Measurements from ENCODE around the gene DDX28. TPM values are rescaled to one million over a fixed set of nuclear protein-coding genes. Genes with fewer than 3 reads are reported as not detected.

The DDX28 gene
- total and polyA plus RNA-seq, 2 experiments from 2014 or later: 12.2 to 23.8 TPM

DNA sequence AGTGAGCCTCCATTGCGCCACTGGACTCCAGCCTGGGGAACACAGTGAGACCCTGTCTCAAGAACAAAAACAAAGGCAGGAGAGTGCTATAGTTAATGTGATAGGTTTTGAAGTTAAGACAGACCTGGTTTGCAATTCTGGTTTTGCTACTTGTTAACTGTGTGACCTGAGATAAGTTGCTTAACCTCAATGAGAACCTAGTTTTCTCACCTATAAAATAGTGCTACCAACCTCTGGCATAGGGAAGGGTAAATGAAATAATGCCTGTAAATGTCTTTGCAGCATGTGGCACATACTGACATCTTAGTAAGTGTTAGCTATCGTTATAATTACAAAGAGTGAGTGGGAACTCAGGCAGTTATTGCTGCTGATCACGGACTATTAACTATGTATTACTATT, 32.4 kb upstream of the DDX28 start:
- no peaks in the 10 kb centered on the region for H3K27me3 ChIP-seq (ENCODE audit: insufficient read depth)
- H3K79me2 ChIP-seq (replicated peaks; ENCODE audit: insufficient read depth): no peaks in the 10 kb centered on the region
- no peak overlapping the region for H2AFZ ChIP-seq
- Mint-ChIP-seq H3K4me1 (no peaks in the 10 kb centered on the region), H3K27ac (no peak overlapping the region), H3K4me3 (no peak overlapping the region), H3K27me3 (ENCODE audit: insufficient read depth, low read depth, poor library complexity) (peaks cover 2% of the 10 kb centered on the region), H3K9me3 (no peaks in the 10 kb centered on the region), H3K36me3 (ENCODE audit: low read depth) (peaks cover 28% of the 10 kb centered on the region)
- H3K4me1 ChIP-seq (ENCODE audit: insufficient read depth): no peaks in the 10 kb centered on the region
- no peaks in the 10 kb centered on the region for H3K9me2 ChIP-seq (ENCODE audit: insufficient read depth)
- DNase-seq (ENCODE audit: low spot score): no peak
- H3F3A ChIP-seq (replicated peaks; ENCODE audit: low read depth): 0 out of 2 replicates have a peak, but pooled peaks cover 6% of the 10 kb centered on the region
- no peak overlapping the region for H3K4me3 ChIP-seq
- H3K27ac ChIP-seq (ENCODE audit: low read depth): no peak overlapping the region
- H3K4me2 ChIP-seq: no peak overlapping the region
- TF ChIP-seq, protein P1, sequence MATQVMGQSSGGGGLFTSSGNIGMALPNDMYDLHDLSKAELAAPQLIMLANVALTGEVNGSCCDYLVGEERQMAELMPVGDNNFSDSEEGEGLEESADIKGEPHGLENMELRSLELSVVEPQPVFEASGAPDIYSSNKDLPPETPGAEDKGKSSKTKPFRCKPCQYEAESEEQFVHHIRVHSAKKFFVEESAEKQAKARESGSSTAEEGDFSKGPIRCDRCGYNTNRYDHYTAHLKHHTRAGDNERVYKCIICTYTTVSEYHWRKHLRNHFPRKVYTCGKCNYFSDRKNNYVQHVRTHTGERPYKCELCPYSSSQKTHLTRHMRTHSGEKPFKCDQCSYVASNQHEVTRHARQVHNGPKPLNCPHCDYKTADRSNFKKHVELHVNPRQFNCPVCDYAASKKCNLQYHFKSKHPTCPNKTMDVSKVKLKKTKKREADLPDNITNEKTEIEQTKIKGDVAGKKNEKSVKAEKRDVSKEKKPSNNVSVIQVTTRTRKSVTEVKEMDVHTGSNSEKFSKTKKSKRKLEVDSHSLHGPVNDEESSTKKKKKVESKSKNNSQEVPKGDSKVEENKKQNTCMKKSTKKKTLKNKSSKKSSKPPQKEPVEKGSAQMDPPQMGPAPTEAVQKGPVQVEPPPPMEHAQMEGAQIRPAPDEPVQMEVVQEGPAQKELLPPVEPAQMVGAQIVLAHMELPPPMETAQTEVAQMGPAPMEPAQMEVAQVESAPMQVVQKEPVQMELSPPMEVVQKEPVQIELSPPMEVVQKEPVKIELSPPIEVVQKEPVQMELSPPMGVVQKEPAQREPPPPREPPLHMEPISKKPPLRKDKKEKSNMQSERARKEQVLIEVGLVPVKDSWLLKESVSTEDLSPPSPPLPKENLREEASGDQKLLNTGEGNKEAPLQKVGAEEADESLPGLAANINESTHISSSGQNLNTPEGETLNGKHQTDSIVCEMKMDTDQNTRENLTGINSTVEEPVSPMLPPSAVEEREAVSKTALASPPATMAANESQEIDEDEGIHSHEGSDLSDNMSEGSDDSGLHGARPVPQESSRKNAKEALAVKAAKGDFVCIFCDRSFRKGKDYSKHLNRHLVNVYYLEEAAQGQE (IDR thresholded peaks at IDR 0.05; ENCODE audit: unreplicated experiment): no peak
- TF ChIP-seq EZH2phosphoT487 (IDR thresholded peaks at IDR 0.05; ENCODE audit: unreplicated experiment) (no peak), ZNF331 (CRISPR knock-in tag; IDR thresholded peaks at IDR 0.05; ENCODE audit: low read depth) (no peak), EZH2 (IDR thresholded peaks at IDR 0.05; ENCODE audit: low read depth, unreplicated experiment) (no peak), POLR2AphosphoS5 (IDR thresholded peaks at IDR 0.05; ENCODE audit: low read depth) (no peak), ZNF114 (CRISPR knock-in tag; IDR thresholded peaks at IDR 0.05) (no peak), JUNB (IDR thresholded peaks at IDR 0.05; ENCODE audit: unreplicated experiment) (no peak), STAT1 (IDR thresholded peaks at IDR 0.05; ENCODE audit: unreplicated experiment) (no peak)
- TF ChIP-seq, protein P2, sequence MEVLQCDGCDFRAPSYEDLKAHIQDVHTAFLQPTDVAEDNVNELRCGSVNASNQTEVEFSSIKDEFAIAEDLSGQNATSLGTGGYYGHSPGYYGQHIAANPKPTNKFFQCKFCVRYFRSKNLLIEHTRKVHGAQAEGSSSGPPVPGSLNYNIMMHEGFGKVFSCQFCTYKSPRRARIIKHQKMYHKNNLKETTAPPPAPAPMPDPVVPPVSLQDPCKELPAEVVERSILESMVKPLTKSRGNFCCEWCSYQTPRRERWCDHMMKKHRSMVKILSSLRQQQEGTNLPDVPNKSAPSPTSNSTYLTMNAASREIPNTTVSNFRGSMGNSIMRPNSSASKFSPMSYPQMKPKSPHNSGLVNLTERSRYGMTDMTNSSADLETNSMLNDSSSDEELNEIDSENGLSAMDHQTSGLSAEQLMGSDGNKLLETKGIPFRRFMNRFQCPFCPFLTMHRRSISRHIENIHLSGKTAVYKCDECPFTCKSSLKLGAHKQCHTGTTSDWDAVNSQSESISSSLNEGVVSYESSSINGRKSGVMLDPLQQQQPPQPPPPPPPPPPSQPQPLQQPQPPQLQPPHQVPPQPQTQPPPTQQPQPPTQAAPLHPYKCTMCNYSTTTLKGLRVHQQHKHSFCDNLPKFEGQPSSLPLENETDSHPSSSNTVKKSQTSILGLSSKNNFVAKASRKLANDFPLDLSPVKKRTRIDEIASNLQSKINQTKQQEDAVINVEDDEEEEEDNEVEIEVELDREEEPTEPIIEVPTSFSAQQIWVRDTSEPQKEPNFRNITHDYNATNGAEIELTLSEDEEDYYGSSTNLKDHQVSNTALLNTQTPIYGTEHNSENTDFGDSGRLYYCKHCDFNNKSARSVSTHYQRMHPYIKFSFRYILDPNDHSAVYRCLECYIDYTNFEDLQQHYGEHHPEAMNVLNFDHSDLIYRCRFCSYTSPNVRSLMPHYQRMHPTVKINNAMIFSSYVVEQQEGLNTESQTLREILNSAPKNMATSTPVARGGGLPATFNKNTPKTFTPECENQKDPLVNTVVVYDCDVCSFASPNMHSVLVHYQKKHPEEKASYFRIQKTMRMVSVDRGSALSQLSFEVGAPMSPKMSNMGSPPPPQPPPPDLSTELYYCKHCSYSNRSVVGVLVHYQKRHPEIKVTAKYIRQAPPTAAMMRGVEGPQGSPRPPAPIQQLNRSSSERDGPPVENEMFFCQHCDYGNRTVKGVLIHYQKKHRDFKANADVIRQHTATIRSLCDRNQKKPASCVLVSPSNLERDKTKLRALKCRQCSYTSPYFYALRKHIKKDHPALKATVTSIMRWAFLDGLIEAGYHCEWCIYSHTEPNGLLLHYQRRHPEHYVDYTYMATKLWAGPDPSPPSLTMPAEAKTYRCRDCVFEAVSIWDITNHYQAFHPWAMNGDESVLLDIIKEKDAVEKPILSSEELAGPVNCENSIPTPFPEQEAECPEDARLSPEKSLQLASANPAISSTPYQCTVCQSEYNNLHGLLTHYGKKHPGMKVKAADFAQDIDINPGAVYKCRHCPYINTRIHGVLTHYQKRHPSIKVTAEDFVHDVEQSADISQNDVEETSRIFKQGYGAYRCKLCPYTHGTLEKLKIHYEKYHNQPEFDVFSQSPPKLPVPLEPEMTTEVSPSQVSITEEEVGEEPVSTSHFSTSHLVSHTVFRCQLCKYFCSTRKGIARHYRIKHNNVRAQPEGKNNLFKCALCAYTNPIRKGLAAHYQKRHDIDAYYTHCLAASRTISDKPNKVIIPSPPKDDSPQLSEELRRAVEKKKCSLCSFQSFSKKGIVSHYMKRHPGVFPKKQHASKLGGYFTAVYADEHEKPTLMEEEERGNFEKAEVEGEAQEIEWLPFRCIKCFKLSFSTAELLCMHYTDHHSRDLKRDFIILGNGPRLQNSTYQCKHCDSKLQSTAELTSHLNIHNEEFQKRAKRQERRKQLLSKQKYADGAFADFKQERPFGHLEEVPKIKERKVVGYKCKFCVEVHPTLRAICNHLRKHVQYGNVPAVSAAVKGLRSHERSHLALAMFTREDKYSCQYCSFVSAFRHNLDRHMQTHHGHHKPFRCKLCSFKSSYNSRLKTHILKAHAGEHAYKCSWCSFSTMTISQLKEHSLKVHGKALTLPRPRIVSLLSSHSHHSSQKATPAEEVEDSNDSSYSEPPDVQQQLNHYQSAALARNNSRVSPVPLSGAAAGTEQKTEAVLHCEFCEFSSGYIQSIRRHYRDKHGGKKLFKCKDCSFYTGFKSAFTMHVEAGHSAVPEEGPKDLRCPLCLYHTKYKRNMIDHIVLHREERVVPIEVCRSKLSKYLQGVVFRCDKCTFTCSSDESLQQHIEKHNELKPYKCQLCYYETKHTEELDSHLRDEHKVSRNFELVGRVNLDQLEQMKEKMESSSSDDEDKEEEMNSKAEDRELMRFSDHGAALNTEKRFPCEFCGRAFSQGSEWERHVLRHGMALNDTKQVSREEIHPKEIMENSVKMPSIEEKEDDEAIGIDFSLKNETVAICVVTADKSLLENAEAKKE (CRISPR knock-in tag; IDR thresholded peaks at IDR 0.05): no peak
- TF ChIP-seq, protein P3, sequence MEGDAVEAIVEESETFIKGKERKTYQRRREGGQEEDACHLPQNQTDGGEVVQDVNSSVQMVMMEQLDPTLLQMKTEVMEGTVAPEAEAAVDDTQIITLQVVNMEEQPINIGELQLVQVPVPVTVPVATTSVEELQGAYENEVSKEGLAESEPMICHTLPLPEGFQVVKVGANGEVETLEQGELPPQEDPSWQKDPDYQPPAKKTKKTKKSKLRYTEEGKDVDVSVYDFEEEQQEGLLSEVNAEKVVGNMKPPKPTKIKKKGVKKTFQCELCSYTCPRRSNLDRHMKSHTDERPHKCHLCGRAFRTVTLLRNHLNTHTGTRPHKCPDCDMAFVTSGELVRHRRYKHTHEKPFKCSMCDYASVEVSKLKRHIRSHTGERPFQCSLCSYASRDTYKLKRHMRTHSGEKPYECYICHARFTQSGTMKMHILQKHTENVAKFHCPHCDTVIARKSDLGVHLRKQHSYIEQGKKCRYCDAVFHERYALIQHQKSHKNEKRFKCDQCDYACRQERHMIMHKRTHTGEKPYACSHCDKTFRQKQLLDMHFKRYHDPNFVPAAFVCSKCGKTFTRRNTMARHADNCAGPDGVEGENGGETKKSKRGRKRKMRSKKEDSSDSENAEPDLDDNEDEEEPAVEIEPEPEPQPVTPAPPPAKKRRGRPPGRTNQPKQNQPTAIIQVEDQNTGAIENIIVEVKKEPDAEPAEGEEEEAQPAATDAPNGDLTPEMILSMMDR (conservative IDR thresholded peaks at IDR 0.05; ENCODE audit: low read depth in 2 of 2): no peak
- no peak for ATAC-seq
- H3K36me3 ChIP-seq (ENCODE audit: insufficient read depth): peaks cover 12% of the 10 kb centered on the region
- no peaks in the 10 kb centered on the region for H4K20me1 ChIP-seq (replicated peaks; ENCODE audit: insufficient read depth)

Data from GM23338 (cell line).